HG02623 (cell line): Measurements from ENCODE around the gene EFHC2.
"Not testable (repeated sequence)": the region's sequence is repeated elsewhere in the genome, so short reads cannot be mapped to it uniquely, and the experiment has no call there.

Experiments used
- ATAC-seq: cut with Tn5 transposase; IDR thresholded peaks from one replicate; pipeline ENCODE4 v1.9.1; 2021; ENCODE audit warnings: moderate library complexity; ENCODE audit not compliant: unreplicated experiment

The EFHC2 gene

GRCh38 chrX:44234541-44234940 is 108.9 kb downstream of the EFHC2 start:
- no peak for ATAC-seq

DNA sequence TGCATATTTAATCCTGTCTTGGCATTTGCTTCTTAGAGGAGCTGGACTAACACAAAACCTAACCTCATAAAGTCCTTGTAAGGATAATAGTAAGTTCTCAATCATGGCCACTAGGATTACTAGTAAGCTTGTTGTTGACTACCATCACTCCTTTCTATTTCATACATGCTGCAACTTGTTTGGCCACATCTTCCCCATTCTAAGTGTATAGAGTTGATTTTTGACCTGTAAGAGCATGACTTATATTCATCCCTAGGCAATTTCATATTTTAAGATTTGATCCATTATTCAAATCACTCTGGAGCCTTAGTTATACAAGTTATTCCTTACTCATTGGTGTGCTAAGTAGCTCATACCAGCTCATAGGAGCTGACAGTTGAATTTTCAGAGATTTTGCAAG is 109.4 kb downstream of the EFHC2 start:
- ATAC-seq = no peak

- no peak for ATAC-seq
These were observed 111.4 kb downstream of the EFHC2 start for GRCh38 chrX:44232081-44232480.

- ATAC-seq = peak; percentile 61
These were observed 114.9 kb downstream of the EFHC2 start for GRCh38 chrX:44228621-44229020.

- ATAC-seq = no peak
These were observed 115.5 kb downstream of the EFHC2 start for GRCh38 chrX:44227991-44228390.

- ATAC-seq = no peak
These were observed 117.8 kb downstream of the EFHC2 start for GRCh38 chrX:44225667-44226066.

DNA sequence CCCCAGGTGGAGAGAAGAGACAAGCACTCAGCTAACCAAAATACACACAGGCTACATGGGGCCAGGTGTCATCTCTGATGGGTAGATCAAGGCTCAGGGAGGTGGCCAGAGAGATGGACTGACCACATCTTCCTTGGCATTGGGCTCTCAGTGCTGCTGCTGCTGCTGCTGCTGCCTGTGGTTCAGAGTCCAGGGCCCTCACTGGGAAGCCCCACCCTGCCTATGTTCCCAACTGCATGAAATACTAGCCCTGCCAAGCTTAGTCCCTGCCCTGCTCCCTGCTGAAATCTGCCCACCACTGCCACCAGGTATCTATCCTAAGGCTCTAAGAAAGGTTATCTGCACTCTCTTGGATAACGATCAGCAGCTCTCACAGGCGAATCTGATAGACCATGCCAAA is 118.7 kb downstream of the EFHC2 start:
- no peak for ATAC-seq

DNA sequence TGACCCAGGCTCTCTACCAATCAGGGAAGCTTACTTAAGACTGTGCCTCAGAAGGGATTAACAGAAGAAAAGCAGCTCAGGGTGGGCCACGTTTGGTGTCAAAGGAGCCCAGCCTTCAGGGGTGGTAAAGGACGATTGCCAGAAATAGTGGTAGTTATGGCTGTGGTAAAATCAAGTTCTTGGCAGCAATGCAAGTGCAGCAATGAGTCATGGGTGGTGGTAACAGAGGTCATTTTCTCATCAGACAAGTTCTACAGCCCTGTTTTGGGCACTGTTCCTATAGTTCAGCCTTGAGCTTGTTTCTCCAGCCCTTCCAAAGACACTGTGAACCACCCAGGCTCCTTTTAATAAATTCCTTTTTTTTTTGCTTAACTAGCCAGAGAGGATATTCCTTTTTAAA is 120.3 kb downstream of the EFHC2 start:
- no peak for ATAC-seq

DNA sequence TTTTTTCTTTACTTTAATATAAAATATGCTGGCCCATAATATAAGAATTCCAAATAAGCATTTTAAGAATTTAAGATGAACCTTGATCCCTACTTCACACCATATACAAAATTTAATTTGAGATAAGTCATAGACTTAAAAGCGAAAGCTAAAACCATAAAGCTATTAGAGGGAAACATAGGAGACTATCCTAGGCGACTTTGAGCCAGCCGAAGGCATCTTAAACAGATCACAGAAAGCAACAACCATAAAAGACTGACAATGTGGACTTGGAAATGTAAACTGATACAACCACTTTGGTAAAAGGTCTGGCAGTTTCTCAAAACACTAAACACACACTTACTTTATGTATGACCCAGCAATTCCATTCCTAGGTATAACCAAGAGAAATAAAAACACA is 125.0 kb downstream of the EFHC2 start:
- no peak for ATAC-seq

GRCh38 chrX:44216171-44216570 is 127.3 kb downstream of the EFHC2 start:
- ATAC-seq = no peak

DNA sequence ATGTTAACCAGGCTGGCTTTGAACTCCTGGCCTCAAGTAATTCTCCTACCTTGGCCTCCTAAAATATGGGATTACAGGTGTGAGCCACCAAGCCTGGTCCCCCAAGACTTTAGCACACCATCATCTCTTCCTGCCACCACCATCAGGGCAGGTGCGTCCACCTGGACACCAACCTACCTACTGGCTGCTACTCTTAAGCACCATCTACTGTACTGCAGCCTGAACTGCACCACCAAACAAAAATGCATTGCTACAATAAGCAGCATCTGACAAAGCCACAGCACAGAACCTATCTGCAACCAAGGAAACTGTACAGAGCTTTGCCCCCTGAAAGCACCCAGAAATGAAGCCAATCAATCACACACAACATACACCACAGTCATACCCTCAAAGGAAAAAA is 139.7 kb downstream of the EFHC2 start:
- no peak for ATAC-seq

DNA sequence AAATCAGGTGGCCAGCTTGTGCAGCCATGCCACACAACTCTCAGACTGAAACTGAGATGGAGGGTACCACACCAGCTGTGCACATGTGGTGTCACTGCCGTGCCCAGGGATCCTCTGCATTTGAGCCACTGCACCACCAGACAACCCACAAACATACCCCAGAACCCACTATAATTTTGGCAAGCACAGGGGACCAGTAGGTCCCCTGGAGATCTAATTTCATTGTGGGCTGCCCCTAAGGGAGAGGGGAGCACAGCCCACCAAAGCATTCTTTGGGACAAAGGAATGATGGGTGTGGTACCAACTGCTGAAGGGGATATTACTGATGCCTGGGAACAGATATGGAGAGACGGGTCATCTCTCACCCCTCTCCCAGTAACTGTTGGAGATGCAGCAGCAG is 140.9 kb downstream of the EFHC2 start:
- ATAC-seq = no peak

GRCh38 chrX:44189116-44189515 is 154.4 kb downstream of the EFHC2 start:
- ATAC-seq = no peak

GRCh38 chrX:44187915-44188314 is 155.6 kb downstream of the EFHC2 start:
- not testable (repeated sequence) for ATAC-seq

- no peak for ATAC-seq
These were observed 160.1 kb downstream of the EFHC2 start for GRCh38 chrX:44183329-44183728.

- no peak for ATAC-seq
These were observed 165.0 kb downstream of the EFHC2 start for GRCh38 chrX:44178274-44179053.

DNA sequence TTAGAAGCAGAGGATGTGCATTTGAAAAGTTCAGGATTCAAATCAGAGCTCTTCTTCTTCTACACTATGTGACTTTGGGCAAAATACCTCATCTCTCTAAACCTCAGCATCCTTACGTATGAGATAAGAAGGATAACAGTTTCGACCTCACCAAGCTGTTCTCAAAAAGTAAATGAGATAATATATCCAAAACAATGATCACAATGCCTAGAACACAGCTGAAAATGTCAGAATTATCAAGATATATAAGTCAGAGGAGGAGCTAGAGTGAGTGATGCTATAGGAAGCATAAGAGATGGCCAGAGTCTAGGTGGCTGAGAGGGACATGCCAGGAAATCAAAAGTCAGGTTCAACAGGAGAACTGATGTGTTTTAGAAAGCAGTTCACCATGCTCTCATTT is 168.0 kb downstream of the EFHC2 start:
- no peak for ATAC-seq

- ATAC-seq = no peak
These were observed 169.4 kb downstream of the EFHC2 start for GRCh38 chrX:44174061-44174460.

GRCh38 chrX:44173219-44173618 is 170.3 kb downstream of the EFHC2 start:
- ATAC-seq = no peak

- ATAC-seq = no peak
These were observed 176.4 kb downstream of the EFHC2 start for GRCh38 chrX:44167116-44167515.

GRCh38 chrX:44162964-44163475 is 180.5 kb downstream of the EFHC2 start:
- ATAC-seq = no peak

GRCh38 chrX:44157858-44158257 is 185.6 kb downstream of the EFHC2 start:
- ATAC-seq = no peak

DNA sequence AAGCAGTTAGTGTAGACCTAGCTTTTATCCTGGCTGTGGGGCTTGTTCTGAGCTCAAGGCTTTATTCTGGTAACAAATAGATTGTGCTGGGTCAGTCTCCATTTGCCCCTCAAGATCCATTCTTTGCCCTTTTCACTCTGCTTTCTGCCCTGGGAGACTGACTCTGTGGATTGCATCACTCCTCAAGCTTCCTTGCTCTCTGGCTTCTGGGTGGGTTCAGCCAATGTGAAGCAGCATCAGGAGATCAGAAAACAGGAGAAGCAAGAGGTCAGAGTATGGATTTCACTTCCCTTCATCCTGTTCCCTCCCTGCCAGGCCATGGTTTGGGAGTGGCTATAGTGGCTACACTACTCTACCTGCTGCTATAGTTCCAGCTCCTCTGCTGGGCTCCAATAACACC is 186.2 kb downstream of the EFHC2 start:
- no peak for ATAC-seq
